Stimulated activated CD4-positive, alpha-beta T cell treated with anti-CD3 and anti-CD28 coated beads, TNF-alpha, amount 100 ng/mL, for 24 hours (primary cell): Measurements from ENCODE around the gene ITGAE.

Experiments
- DNase-seq, 3 experiments: peaks; one replicate each; pipeline ENCODE4 v3.0.0-alpha.2; 2020; ENCODE audit warnings: low read depth in 3 of 3

The ITGAE gene

DNA sequence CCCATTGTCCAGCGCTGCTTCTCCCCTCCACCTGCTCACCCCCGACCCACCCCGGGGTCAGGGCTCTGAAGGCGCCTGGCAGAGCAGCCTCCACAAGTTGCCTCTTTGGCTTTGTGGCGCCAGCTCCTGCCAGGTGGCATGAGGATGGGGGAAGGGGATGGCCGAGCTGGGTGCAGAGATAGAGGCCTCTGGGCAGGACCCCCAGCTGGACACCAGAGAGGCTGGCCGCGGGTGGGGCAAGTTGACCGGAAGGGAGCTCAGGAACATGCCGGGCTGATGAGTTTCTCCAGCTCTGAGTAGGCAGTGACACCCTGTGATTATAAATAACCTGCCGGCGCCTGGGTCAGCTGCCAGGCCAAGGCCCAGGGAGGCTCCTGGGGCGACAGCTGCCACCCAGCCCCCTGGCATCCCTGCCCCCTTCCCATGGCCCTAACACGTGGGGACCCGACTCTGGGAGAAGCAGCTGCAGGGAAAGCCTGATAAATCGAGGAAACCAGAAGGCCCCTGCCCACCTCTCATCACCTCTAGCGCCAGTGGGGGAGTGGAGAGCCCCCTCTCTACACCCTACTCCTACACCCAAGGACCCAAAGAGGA, 105.8 kb downstream of the ITGAE start:
- DNase-seq: no peak

DNA sequence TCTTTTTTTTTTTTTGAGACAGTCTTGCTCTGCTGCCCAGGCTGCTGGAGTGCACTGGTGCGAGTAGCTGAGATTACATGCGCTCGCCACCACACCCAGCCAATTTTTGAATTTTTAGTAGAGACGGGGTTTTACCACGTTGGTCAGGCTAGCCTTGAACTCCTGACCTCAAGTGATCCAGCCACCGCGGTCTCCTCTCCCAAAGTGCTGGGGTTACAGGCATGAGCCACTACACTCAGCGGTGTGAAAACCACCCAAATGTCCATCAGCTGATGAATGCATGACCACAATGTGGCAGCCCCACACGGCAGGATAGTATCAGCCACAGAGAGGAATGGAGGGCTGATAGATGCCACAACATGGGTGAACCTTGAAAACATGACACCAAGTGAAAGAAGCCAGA, 107.2 kb downstream of the ITGAE start:
- peak in 2 of 3 experiments; percentile 13 to 33 for DNase-seq

DNA sequence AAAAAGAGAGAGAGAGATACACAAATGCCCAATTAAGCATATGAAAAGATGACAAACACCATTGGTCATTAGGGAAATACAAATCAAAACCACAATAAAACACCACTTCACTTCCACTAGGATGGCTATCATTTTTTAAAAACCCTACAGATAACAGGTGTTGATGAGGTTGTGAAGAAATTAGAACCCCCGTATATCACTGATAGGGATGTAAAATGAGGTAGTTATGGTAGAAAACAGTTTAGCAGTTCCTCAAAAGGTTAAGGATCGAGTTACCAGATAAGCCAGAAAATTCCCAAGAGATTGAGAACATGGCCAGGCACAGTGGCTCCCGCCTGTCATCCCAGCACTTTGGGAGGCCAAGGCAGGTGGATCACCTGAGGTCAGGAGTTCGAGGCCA, 107.8 kb downstream of the ITGAE start:
- DNase-seq: no peak

DNA sequence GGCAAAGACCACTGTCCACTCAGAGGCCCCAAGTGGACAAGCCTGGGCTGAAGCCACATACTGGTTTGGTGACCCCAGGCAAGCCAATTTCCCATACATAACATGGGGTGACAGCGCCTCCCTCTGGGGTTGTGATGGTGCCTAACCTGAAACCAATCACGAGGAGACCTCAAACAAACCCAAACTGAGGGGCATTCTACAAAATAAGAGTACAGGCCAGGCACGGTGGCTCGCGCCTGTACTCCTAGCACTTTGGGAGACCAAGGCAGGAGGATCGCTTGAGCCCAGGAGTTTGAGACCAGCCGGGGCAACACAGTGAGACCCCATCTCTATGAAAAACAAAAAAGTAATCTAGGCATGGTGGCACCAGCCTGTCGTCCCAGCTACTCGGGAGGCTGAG, 108.6 kb downstream of the ITGAE start:
- no peak for DNase-seq

DNA sequence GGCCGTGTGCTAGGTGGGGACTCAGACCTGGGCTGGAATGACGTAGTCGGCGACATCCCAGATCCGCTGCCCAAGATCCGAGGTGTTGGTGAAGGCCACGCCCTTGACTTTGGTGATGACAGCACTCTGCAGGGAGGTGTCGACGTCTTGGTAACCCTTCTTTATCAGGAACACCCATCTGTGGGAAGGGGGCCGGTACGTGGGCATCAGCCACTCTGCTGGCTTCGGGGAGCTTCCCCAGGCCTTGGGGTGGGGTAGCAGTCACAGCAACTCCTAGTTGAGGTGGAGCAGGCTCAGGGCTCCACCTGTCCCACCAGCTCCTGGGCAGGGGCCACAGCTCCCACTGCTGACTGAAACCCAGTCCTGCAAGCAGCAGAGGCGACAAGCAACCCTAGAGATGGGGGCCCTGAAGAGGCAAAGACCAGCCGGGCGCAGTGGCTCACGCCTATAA, 109.3 kb downstream of the ITGAE start:
- no peak for DNase-seq

DNA sequence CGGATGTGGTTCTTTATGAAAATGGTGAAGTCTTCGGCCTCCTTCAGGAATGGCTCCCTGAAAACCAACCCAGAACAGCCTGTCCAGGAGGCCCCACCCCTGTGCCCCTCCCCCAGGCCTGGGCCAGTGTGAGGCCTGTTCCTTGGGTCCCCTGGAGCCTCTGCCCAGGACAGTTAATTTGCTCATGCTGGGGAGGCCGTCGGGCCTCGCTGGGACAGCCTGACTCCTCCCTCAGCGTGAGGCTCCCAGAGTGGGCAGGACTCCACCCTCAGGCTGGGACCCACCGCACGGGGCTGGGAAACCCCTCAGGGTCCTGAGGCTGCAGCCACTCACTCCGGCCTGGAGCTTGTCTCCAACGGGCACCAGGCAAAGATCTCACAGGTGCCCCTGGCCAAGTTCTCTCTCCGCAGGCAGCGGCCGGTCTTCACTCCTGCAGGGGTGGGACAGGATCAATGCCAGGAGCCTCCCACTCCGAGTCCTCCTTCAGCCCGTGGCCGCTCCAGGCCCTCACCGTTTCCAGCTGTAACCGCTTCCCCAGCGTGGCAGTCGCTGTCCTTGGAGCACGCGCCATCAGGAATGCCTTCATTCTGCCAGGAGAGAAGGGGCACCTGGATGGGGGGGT, 110.8 kb downstream of the ITGAE start:
- no peak for DNase-seq

DNA sequence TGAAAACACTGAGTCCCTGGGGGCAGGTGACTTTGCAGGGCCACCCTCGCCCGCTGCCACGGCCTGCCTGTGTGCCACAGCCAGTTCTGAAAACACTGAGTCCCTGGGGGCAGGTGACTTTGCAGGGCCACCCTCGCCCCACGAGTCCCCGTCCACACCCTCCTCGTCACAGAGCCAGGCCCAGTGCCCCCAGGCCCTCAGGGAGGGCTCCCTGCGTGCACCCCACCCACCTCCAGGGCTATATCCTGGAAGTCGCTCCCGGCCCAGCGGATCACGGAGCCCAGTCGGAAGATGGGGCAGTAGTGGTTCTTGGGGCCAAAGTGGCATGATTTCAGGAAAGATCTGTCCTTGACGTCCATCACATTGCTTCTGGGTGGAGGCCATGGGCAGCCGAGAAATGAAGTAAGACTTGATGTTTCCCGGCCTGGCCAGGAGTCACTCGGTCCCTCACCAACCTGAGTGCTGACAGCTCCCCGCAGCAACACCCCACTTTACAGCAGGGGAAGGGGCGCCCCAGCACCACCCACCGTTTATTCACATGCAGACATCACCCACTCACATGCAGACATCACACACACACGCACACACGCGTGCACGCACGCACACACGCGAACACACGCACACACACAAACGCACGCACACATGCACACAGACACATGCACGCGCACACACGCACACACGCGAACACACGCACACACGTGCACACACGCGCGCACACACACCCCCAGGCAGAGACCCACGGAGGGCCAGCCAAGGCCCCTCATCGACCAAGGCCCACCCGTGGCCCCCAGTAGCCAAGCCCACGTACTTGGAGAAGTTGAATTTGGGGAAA, 111.5 kb downstream of the ITGAE start:
- no peak for DNase-seq

DNA sequence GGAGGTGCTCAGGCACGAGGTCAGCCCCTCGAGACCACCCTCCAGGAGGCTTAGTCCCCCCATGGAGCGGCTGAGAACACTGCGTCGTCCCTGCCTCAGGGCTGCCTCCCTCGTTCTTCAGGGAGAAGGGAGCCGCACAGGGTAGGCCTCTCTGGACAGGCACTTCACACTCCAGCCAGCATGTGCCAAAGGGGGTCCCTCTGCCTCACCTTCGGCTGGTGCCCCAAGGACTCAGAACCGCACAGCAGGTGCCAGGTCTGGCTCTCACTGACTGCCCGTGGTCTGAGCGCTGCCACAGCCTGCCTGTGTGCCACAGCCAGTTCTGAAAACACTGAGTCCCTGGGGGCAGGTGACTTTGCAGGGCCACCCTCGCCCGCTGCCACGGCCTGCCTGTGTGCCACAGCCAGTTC, 112.1 kb downstream of the ITGAE start:
- DNase-seq: no peak

DNA sequence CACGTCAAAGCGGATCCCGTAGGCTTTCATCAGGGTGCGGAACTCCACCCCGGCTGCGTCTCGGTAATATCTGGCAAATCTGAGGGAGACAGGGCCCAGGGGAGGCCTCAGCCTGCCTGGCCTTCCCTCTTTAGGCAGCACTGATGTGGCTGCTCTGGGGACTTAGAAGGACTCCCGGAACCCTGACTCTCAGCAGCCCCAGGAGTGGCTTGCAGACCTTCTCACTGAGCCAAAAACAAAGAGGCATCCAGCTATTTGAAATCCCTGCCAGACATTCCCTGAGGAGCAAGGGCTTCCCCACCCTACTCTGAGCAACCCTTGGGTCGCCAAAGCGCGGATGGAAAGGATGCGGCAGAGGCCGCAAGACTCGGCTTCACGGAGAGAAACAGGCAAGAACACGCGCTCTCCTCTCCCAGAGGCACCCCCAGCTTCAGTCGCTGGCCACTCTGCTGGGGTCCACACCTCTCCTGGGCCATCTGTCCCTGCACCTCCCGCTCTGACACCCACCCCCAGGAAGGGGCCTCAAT, 112.9 kb downstream of the ITGAE start:
- no peak for DNase-seq

DNA sequence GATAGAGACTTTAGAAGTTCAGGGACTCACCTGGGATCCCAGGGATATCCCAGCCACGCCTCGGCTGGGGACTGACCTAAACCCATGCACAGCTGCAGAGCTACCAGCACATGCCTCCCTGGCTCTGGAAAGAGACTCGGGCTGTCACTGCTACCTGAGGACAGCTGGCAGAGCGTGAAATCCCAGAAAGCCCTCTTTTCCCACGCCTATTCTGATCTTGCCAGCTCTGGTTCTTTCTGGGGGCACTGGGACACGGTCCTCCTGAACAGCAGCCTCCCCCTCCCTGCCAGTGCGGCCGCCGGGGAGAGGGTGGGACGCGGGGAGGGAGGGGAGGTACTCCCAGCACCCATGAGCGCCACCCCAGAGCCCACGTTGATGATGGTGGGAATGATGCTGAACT, 115.8 kb downstream of the ITGAE start:
- no peak for DNase-seq

DNA sequence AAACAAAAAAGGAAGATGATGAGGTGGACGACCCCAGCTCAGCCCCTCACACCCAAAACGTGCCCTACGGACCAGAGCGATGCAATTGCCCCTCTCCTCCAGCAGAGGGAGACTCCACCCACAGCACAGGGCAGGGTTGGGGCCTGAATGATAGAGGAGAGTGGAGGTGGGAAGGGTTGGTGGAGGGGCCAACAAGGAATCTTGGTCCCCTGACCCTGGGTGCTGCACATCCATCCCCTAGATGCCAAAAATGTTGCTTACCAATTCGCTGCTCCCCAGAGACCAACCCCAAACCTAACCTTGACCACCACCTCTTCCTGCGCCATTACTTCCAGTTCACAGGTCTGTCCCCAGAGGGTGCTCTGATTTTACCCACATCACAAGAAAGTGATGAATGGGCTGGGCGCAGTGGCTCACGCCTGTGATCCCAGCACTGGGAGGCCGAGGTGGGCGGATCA, 117.9 kb downstream of the ITGAE start:
- peak; percentile 26 to 54 (median 29) for DNase-seq

DNA sequence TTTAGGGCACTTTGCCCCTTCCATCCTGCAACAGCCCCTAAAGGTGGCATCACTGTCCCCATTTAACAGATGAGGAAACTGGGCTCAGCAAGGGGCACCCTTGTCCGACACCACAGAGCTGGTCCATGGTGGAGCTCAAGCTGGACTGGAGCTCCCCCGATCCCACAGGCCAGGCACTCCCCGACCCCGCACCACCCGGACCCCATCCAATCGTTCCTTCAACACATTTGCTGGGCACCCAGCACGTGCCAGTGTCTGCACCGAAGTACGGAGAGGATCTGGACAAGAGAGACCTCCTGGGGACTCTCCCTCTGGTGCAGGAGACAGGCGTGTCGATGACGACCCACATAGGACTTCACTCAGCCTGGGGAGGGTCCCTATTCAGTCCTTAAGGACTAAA, 119.0 kb downstream of the ITGAE start:
- DNase-seq: no peak

DNA sequence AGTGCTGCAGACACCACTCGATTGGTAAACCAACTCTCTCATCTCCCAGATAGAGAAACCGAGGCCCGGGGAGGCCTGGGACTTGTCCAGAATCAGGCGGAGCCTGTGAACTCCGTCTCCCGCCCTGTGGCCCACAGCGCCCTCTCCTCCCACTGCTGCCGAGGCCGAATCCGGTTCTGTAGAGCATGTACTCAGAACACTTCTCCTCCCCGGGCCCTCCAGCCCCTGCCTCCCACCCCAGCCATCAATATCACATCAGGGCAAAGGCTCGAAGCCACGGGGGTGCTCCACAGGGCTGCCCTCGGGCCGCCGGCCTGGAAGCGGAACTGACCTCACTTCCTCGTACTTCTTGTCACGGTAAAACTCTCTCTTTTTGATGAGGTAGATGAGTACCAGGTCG, 119.4 kb downstream of the ITGAE start:
- DNase-seq: no peak

DNA sequence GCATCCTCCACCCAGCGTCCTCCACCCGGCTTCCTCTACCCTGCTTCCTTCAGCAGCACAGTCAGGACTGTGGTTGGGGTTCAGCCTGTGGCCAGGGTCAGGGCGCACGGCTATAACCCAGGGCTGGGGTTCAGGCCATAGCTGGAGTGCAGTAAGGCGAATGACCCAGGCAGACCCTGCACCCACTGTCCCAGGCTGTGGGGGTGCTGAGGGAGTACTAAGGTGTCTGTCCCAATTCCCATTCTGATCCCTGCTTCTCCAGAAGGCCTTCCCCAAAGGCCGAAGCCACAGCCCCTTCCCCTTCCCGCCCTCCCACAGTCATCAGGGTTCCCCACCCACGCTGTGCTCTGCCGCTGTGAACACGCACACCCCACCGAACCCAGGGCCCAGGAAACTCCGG, 119.9 kb downstream of the ITGAE start:
- no peak for DNase-seq

DNA sequence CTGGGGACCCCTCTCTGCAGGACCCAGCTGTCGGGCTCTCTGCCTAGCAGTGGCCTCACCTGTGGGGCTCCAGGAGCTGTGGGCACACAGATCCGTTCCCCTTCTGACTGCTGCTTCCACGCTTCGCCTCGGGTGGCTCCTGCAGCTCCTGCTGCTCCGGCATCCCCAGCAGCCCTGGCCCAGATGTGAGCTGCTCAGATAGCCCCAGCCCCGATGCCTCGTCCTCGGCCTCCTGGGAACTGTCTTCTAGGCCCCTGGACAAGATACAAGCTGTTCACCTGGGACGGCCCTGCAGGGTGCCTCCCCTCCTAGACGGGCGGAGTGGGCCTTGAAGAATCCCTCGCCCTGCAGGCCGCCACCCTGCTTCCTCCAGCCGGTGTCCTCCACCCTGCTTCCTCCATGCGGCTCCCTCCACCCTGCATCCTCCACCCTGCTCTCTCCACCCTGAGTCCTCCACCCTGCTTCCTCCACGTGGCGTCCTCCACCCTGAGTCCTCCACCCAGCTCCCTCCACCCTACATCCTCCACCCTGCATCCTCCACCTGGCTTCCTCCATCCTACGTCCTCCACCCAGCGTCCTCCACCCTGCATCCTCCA, 121.4 kb downstream of the ITGAE start:
- no peak for DNase-seq

DNA sequence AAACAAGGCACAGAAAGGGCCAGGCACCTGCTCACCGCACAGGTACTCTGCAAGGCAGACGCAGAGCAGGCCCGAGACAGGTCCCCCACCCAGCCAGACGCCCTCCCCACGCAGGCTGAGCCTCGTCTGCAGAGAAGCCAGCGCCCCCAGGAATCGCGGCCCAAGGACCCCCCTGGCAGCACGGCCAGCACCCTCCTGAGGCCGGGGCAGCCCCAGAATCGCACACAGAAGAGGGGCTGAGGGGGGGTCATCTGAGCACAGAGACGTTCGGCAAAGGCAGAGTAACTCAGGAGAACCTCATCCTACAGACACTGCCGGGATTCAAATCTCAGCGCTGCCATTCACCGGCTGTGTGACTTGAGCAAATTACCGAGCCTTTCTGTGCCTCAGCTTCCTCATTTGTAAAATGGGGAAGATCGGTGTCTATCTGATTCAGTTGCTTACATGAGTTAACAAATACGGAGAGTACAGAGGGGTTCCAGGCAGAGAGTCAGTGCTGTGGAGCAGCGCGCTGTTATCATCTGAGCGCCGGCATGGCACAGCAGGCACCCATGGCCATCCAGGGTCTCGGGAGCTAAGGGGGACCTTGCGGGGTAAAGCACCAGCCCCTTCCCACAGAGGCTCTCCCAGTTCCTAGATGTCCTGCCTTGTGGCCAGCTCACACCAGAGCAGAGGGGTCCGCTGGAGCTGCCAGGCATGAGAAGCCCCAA, 122.0 kb downstream of the ITGAE start:
- DNase-seq: no peak

DNA sequence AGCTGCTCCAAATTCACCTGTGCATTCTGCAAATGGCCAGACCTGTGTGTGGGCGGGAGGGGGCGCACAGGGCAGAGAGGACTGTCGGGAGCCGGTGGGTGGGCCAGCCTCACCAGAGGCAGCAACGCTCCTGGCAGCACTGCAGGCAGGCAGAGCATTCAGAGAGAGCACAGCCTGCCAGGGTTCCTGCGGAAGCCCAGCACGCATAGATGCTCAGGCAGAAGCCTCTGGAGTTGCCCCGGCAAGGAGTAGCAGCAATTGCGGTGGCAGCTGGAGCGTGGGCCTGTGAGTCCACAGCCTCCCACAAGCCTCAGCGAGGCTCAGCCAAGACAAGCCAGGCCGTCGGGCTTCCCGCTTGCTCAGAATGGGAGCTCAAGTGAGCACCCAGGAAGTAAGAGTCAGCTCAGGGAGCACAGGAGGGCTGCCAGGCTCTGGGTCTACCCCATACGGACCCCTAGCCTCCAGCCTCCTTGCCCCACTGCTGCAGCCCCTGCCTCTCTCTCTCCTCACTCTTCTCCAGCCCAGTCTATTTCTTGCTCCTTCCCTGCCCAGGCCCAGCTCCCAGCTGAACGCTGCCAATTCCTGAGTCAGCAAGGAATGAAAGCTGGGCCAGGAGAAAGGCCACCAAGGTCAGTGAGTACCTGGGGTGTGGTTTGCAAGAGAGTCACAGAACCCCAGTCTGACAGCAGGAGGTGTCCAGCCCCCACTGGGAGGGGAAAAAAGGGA, 122.7 kb downstream of the ITGAE start:
- no peak for DNase-seq

DNA sequence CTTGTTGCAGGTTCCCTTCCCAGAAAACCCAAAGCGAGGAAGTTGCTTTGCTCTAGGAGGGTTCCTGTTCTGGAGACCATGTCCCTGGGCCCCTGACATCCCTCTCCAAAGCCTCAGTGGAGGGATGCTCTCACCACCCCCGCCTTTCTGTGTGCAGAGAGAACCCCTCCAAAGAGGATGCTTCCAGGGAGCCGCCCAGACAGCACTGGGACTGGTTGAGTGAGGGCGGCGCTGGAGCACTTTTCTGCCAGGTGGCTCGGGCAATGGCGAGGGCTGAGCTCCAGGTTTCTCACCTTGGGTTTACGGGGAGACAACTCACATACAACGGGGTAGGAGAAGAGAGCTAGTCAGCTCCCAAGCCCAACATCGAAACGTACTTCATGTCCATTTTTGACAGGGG, 125.1 kb downstream of the ITGAE start:
- DNase-seq: no peak

DNA sequence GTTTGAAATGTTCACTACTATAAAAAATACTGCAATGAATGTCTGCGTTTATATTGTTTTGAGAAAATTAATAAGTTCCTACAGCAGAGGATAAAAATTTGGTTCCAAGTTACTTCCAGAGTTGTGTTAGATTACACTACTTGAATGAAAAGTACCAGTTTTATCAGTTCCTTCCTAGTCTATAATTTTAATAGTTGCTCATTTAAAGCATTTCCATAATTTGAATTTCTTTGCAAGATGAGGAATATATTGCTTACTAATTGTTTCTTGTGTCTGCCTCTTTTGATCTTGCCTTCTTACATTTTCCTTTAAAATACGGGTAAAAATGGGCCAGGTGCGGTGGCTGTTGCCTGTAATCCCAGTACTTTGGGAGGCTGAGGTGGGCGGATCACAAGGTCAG, 128.4 kb downstream of the ITGAE start:
- DNase-seq: no peak

DNA sequence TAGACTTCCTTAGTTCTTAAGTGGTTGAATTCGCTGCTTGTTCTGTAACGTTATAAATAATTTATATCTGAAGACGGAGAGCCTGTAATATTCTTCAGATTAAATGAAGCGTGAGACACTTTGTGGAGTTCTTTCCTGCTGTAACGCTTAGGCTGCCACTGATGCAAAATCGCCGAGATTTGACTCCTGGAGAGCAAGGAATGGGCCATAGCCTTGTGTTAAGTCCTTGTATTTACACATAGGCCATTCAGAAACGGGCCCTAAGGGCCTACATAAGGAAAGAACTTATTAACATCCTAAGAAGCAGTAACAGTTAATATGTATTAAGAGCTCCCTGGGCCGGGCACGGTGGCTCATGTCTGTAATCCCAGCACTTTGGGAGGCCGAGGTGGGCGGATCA, 131.4 kb downstream of the ITGAE start:
- no peak for DNase-seq

DNA sequence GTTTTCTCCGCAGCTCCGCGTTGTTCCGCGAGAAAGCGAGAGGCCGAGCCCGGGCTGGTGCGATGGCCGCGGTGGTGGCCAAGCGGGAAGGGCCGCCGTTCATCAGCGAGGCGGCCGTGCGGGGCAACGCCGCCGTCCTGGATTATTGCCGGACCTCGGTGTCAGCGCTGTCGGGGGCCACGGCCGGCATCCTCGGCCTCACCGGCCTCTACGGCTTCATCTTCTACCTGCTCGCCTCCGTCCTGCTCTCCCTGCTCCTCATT, 132.0 kb downstream of the ITGAE start:
- no peak for DNase-seq
